Spleen (tissue), 7 donors: ENCODE data around the gene CLEC4E.

Experiments used
- CTCF ChIP-seq, 11 experiments: fragments of 200-600 bp in 7 of 11; fragments of 450-650 bp in 4 of 11; sonication (generic) in 4 of 11; IDR thresholded peaks in 8 of 11; conservative IDR thresholded peaks in 3 of 11; 1 replicate in 7 of 11; 2 replicates in 4 of 11; pipeline versions ENCODE4 v1.4.0 to v1.8.0; 2016 to 2021; ENCODE audit warnings: antibody characterized with exemption in 11 of 11, inconsistent platforms in 4 of 11, mild to moderate bottlenecking in 1 of 11
- POLR2AphosphoS5 ChIP-seq, 3 donors: sonication (generic); formaldehyde crosslinking; IDR thresholded peaks; one replicate each; pipeline ENCODE4 v1.5.1; 2017; ENCODE audit warnings: antibody characterized with exemption in 3 of 3
- donor health status: DM: no; HTN: no; CAD: no; lungs with moderate emphysema.
- donor health status: DM: no; HTN: no; CAD: no.
- donor health status: DM: no; HTN: no; CAD: no.

GRCh38 chr12:8541562-8541961 is 857 bp upstream of the CLEC4E start:
- no peak for TF ChIP-seq CTCF (IDR thresholded peaks at IDR 0.05 in 8 of 11, conservative IDR thresholded peaks at IDR 0.05 in 3 of 11)
- no peak for TF ChIP-seq POLR2AphosphoS5 (IDR thresholded peaks at IDR 0.05)
